GM11168 (cell line): ENCODE data around the gene IL21.
"Not testable (repeated sequence)": the region's sequence is repeated elsewhere in the genome, so short reads cannot be mapped to it uniquely, and the experiment has no call there.

Experiments
- in situ Hi-C: fragments of 300-500 bp; cut with MboI; formaldehyde crosslinking; loops from one replicate; pipeline ENCODE4 v1.12.0; 2022; ENCODE audit warnings: low sequenced_read_pairs; ENCODE audit not compliant: unreplicated experiment

IL21 gene

DNA sequence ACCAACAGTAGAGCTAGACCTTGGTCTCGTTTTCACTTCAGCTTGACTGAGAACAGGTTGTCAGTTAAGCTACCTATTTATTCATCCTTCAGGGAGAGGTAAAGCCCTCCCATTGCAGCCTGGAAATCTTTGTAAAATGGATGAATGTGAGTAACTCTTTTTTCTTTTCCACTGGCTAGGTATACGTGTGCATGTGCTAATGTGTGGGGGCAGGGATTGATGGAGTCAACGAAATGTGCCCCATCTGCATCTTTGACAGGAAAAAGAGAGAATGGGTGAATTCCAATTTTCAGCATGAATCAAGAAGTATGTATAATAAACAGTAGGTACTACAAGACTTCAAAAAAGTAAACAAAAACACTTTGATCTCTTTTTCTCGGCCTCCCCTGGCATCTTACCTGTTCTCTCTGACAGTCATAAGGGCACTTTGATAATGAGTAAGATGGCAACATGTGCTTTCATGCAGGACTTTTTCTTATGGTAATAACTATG lies at the start of gene IL21:
TSS of gene IL21 (minus strand) at position 51 of the 492 bp plus-strand sequence. CDS start 55 bp downstream, outside the sequence.
- in situ Hi-C loops, result loop anchor here (25.0 kb wide), 1 partner anchor 316 kb away; no protein-coding TSS in a partner anchor

GRCh38 chr4:122669911-122670738 lies 49.3 kb upstream of the IL21 start:
- in situ Hi-C loops, result no loop called here

GRCh38 chr4:122668241-122668640 lies 47.4 kb upstream of the IL21 start:
- in situ Hi-C loops, result no loop called here

- in situ Hi-C loops, result no loop called here
Measured at GRCh38 chr4:122666527-122667245, 45.8 kb upstream of the IL21 start.

- in situ Hi-C loops, result no loop called here
Measured at GRCh38 chr4:122665161-122665929, 44.5 kb upstream of the IL21 start.

- in situ Hi-C loops, result no loop called here
Measured at GRCh38 chr4:122663814-122664610, 43.1 kb upstream of the IL21 start.

GRCh38 chr4:122663291-122663690 lies 42.4 kb upstream of the IL21 start:
- in situ Hi-C loops, result no loop called here

GRCh38 chr4:122662701-122663100 lies 41.8 kb upstream of the IL21 start:
- in situ Hi-C loops, result no loop called here

GRCh38 chr4:122661176-122662160 lies 40.6 kb upstream of the IL21 start:
- in situ Hi-C loops, result no loop called here

- in situ Hi-C loops, result no loop called here
Measured at GRCh38 chr4:122658818-122659295, 38.0 kb upstream of the IL21 start.

- in situ Hi-C loops, result no loop called here
Measured at GRCh38 chr4:122658377-122658776, 37.5 kb upstream of the IL21 start.

GRCh38 chr4:122657553-122657952 lies 36.7 kb upstream of the IL21 start:
- in situ Hi-C loops, result no loop called here

DNA sequence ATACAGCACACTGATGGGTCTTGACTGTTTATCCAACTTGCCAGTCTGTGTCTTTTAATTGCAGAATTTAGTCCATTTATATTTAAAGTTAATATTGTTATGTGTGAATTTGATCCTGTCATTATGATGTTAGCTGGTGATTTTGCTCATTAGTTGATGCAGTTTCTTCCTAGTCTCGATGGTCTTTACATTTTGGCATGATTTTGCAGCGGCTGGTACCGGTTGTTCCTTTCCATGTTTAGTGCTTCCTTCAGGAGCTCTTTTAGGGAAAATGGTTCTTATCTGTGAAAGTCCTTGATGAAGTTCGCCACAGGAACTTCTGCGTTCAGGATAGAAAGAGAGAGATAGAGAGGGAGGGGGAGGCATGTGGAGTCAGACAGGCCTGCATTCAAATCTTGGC lies 35.7 kb upstream of the IL21 start:
- in situ Hi-C loops, result not testable (repeated sequence)

- in situ Hi-C loops, result no loop called here
Measured at GRCh38 chr4:122652379-122652778, 31.5 kb upstream of the IL21 start.

DNA sequence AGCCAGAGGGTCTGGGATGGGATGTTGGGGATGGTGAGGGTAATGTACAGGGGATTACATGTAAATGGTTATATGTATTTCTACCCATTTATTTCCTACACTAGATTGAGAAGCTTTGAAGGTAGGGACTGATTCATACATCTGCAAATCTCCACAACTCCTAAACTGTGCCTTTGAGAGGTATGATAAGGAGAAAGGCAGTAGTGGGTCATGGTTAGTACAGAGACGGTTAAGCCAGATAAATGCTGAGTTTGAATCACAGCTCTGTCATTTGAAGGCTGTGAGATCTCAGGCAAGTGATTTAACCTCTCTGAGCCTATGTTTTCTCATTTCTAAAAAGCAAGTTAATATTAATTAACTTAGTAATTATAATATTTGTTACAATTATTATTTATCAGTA lies 29.3 kb upstream of the IL21 start:
- in situ Hi-C loops, result no loop called here

GRCh38 chr4:122647656-122648055 lies 26.8 kb upstream of the IL21 start:
- in situ Hi-C loops, result no loop called here

DNA sequence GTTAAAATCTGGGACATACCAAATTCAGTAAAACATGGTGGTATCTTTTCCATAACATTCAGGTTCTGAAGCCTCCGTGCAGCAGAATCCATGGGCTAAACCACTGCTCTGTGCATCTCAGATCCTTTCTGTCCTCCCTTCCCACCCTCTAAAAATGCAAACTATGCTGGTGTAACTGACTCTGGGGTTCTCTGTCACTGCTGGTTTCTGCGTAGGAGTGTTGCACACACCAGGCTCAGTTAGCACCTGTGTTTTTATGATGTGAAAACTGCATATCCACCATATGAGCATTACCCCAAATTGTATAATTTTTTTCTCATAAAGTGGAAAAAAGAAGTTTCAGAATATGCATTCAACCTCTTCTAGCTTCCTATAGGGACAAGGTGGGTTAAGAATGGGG lies 22.4 kb upstream of the IL21 start:
- in situ Hi-C loops, result no loop called here

- in situ Hi-C loops, result no loop called here
Measured at GRCh38 chr4:122639181-122639580, 18.3 kb upstream of the IL21 start.
